ENCODE results near the gene ZNF322.
"Not testable (repeated sequence)": the region's sequence is repeated elsewhere in the genome, so short reads cannot be mapped to it uniquely, and the experiment has no call there.

DNA sequence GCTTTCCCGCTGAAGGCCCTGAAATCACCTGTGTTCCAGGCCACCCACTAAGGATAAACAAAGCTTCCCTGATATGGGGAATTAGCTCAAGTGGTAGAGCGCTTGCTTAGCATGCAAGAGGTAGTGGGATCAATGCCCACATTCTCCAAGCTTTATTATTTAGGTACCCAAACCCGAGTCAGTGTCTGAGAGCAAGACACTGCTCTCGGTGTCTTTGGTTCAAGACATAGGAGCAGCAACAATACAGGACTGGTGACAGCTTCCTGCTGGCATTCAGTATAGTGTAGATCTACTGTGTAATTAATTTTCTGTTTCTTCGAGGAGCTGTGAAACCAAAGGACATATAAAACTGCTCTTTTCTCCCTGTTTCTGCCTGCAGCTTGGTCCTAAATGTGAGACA lies 13.7 kb upstream of the ZNF322 start:
- TF ChIP-seq, protein P1, sequence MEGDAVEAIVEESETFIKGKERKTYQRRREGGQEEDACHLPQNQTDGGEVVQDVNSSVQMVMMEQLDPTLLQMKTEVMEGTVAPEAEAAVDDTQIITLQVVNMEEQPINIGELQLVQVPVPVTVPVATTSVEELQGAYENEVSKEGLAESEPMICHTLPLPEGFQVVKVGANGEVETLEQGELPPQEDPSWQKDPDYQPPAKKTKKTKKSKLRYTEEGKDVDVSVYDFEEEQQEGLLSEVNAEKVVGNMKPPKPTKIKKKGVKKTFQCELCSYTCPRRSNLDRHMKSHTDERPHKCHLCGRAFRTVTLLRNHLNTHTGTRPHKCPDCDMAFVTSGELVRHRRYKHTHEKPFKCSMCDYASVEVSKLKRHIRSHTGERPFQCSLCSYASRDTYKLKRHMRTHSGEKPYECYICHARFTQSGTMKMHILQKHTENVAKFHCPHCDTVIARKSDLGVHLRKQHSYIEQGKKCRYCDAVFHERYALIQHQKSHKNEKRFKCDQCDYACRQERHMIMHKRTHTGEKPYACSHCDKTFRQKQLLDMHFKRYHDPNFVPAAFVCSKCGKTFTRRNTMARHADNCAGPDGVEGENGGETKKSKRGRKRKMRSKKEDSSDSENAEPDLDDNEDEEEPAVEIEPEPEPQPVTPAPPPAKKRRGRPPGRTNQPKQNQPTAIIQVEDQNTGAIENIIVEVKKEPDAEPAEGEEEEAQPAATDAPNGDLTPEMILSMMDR (conservative IDR thresholded peaks at IDR 0.05; ENCODE audit: low read length) = not testable (repeated sequence)
- TF ChIP-seq EZH2phosphoT487 (IDR thresholded peaks at IDR 0.05; ENCODE audit: borderline replicate concordance) = not testable (repeated sequence)
